Measurements from ENCODE around the gene SKI. TPM values are rescaled to one million over a fixed set of nuclear protein-coding genes. Genes with fewer than 3 reads are reported as not detected.

SKI gene
- total and polyA plus RNA-seq, 5 donors: 35.6 to 83.1 (median 65.3) TPM

- ATAC-seq (no peak), DNase-seq (no peak)
- Histone ChIP-seq H3K4me1 (ENCODE audit: control insufficient read depth, insufficient read depth, low read length) (peaks cover 5% of the 10 kb centered on the region), H3K27ac (ENCODE audit: low read length) (no peak overlapping the region), H3K4me3 (ENCODE audit: low read length) (no peak overlapping the region), H3K9me3 (ENCODE audit: control insufficient read depth, low read length) (no peaks in the 10 kb centered on the region), H3K27me3 (ENCODE audit: control insufficient read depth, insufficient read depth) (no peaks in the 10 kb centered on the region)
- 93% methylated on average over 15 of the region's 15 CpGs for WGBS
- intact Hi-C loops (cut with DNase I): no loop called here
These were observed 79.9 kb downstream of the SKI start for GRCh38 chr1:2307972-2308371.

- no peak for ATAC-seq
- no peaks in the 10 kb centered on the region for H3K9me3 ChIP-seq (ENCODE audit: control insufficient read depth, low read length)
- H3K4me3 ChIP-seq (ENCODE audit: low read length): no peak overlapping the region
- no peak for DNase-seq
- H3K27me3 ChIP-seq (ENCODE audit: control insufficient read depth, insufficient read depth): no peaks in the 10 kb centered on the region
- WGBS: 88% methylated on average over 20 of the region's 20 CpGs
- no peak overlapping the region for H3K27ac ChIP-seq (ENCODE audit: low read length)
- H3K4me1 ChIP-seq (ENCODE audit: control insufficient read depth, insufficient read depth, low read length): peaks cover 5% of the 10 kb centered on the region
- intact Hi-C loops (cut with DNase I): no loop called here
These were observed 80.7 kb downstream of the SKI start for GRCh38 chr1:2308844-2309243.

GRCh38 chr1:2310332-2311183 lies 82.4 kb downstream of the SKI start:
- intact Hi-C loops (cut with DNase I): loop anchor here in 2 of 4 donors (5.0 to 10.0 kb wide), 2 partner anchors 78 to 116 kb away; partner anchors contain the start of gene FAAP20 (in 1 of the 2)
- 60% methylated on average over 28 of the region's 28 CpGs for WGBS

DNA sequence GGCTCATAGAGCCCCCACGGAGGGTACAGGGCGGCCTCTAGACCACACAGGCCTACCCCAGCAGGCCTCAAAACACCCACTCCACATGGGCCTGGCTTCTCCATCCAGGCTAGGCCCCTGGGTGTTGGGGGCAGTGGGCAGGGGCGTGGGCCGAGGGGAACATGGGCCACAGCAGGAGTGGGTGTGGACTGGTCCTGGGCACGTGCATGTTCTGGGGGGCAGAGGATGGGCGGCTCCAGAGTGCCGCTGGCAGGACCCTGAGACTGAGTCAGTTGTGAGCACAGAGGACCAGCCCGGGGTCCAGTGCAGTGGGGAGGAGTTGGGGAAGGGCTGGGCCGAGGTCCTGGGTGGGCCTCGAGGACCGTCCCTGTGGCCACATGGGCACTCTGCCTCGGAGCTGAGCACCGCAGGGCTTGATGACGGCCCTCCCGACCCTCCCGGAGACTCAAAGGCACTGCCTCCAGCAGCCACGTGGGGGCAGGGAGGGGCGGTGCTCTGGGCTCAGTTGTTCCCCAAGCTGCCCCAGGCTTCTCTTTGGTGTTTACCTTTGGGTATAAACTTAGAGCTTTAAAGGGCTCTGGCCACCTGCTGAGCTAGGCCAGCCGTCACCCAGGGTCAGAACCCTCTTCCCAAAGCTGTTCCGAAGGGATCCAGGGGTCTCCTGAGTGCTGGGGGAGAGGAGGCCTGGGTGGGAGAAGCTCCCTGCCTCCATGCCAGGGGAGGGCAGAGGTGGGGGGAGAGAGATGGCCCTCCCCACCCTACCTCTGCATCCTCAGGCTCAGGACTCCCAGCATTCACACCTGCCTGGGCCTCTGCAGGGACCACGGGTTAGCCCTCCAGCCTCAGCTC lies 83.3 kb downstream of the SKI start:
- Histone ChIP-seq H3K9me3 (ENCODE audit: control insufficient read depth, low read length) (no peaks in the 10 kb centered on the region), H3K27me3 (ENCODE audit: control insufficient read depth, insufficient read depth) (no peaks in the 10 kb centered on the region), H3K27ac (ENCODE audit: low read length) (peak overlapping the region; percentile 7), H3K4me3 (ENCODE audit: low read length) (no peak overlapping the region), H3K4me1 (ENCODE audit: control insufficient read depth, insufficient read depth, low read length) (peaks cover 5% of the 10 kb centered on the region)
- ATAC-seq: peak; percentile 14 to 49
- intact Hi-C loops (cut with DNase I): loop anchor here in 2 of 4 donors (5.0 to 10.0 kb wide), 2 partner anchors 79 to 117 kb away; partner anchors contain the start of gene FAAP20 (in 1 of the 2)
- 32% methylated on average over 21 of the region's 21 CpGs for WGBS
- peak; percentile 81 to 91 (median 88) for DNase-seq

More at GRCh38 chr1:2310332-2311183, 82.4 kb downstream of the SKI start:
- H3K27me3 ChIP-seq (ENCODE audit: control insufficient read depth, insufficient read depth): no peaks in the 10 kb centered on the region
- DNase-seq (peak; percentile 65 to 88 (median 83)), ATAC-seq (peak in 1 of 2 donors; percentile 5)
- no peak overlapping the region for H3K4me3 ChIP-seq (ENCODE audit: low read length)
- peaks cover 5% of the 10 kb centered on the region for H3K4me1 ChIP-seq (ENCODE audit: control insufficient read depth, insufficient read depth, low read length)
- H3K9me3 ChIP-seq (ENCODE audit: control insufficient read depth, low read length): no peaks in the 10 kb centered on the region
- H3K27ac ChIP-seq (ENCODE audit: low read length): no peak overlapping the region

GRCh38 chr1:2312160-2312514 lies 84.0 kb downstream of the SKI start:
- ATAC-seq (peak; percentile 1 to 6), DNase-seq (no peak)
- H3K27ac ChIP-seq (ENCODE audit: low read length): peak overlapping the region; percentile 1
- intact Hi-C loops (cut with DNase I): loop anchor here in 2 of 4 donors (5.0 to 10.0 kb wide), 2 partner anchors 80 to 117 kb away; partner anchors contain the start of gene FAAP20 (in 1 of the 2)
- H3K9me3 ChIP-seq (ENCODE audit: control insufficient read depth, low read length): no peaks in the 10 kb centered on the region
- WGBS: 35% methylated on average over 10 of the region's 10 CpGs
- H3K4me3 ChIP-seq (ENCODE audit: low read length): no peak overlapping the region
- H3K27me3 ChIP-seq (ENCODE audit: control insufficient read depth, insufficient read depth): no peaks in the 10 kb centered on the region
- H3K4me1 ChIP-seq (ENCODE audit: control insufficient read depth, insufficient read depth, low read length): peaks cover 5% of the 10 kb centered on the region

GRCh38 chr1:2312515-2313301 lies 84.6 kb downstream of the SKI start:
- DNase-seq (peak; percentile 76 to 89 (median 87)), ATAC-seq (peak; percentile 3 to 6)
- H3K9me3 ChIP-seq (ENCODE audit: control insufficient read depth, low read length): no peaks in the 10 kb centered on the region
- H3K27me3 ChIP-seq (ENCODE audit: control insufficient read depth, insufficient read depth): no peaks in the 10 kb centered on the region
- peaks cover 5% of the 10 kb centered on the region for H3K4me1 ChIP-seq (ENCODE audit: control insufficient read depth, insufficient read depth, low read length)
- 39% methylated on average over 24 of the region's 24 CpGs for WGBS
- H3K4me3 ChIP-seq (ENCODE audit: low read length): no peak overlapping the region
- H3K27ac ChIP-seq (ENCODE audit: low read length): peak overlapping the region; percentile 9
- intact Hi-C loops (cut with DNase I): loop anchor here in 2 of 4 donors (5.0 to 10.0 kb wide), 2 partner anchors 80 to 118 kb away; partner anchors contain the start of gene FAAP20 (in 1 of the 2)

DNA sequence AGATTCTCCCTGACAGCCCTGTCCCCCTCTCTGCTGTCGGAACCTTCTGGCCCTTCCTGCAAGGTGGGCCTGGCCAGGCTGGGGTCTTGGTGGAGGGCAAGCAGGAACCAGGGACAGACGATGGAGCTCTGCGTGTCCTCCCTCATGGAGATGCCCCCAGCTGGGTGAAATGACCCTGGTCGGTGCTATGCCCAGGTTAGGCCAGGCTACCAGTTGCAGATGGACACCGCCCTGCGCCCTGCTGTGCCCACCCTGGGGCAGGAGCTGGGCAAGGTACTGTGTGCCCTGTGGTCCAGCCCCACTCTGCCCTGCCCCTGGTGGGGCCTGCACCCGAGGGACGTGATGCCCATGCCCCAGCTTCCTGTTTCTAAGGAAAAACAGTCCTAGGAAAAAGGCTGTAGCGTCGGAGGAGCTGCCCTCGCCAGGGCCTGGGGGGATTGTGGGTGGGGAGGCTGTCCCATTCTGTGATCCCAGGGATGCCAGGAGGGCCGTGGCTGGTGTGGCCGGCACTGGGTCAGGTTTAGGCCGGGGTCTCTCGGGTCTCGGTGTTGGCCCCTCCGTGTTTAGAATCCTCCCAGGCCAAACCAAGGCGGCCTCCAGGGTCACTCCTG lies 85.6 kb downstream of the SKI start:
- Histone ChIP-seq H3K4me1 (ENCODE audit: control insufficient read depth, insufficient read depth, low read length) (peaks cover 5% of the 10 kb centered on the region), H3K9me3 (ENCODE audit: control insufficient read depth, low read length) (no peaks in the 10 kb centered on the region), H3K27ac (ENCODE audit: low read length) (peak overlapping the region; percentile 31), H3K4me3 (ENCODE audit: low read length) (no peak overlapping the region), H3K27me3 (ENCODE audit: control insufficient read depth, insufficient read depth) (no peaks in the 10 kb centered on the region)
- DNase-seq (no peak), ATAC-seq (peak in 1 of 2 donors; percentile 1)
- intact Hi-C loops (cut with DNase I): loop anchor here in 2 of 4 donors (5.0 to 10.0 kb wide), 2 partner anchors 81 to 119 kb away; partner anchors contain the start of gene FAAP20 (in 1 of the 2)
- WGBS: 53% methylated on average over 18 of the region's 18 CpGs

GRCh38 chr1:2314273-2314802 lies 86.2 kb downstream of the SKI start:
- WGBS: 9% methylated on average over 54 of the region's 54 CpGs
- peak overlapping the region; percentile 31 for H3K27ac ChIP-seq (ENCODE audit: low read length)
- ATAC-seq: peak; percentile 18 to 27
- intact Hi-C loops (cut with DNase I): loop anchor here in 2 of 4 donors (5.0 to 10.0 kb wide), 2 partner anchors 82 to 120 kb away; partner anchors contain the start of gene FAAP20 (in 1 of the 2)
- H3K27me3 ChIP-seq (ENCODE audit: control insufficient read depth, insufficient read depth): no peaks in the 10 kb centered on the region
- H3K4me1 ChIP-seq (ENCODE audit: control insufficient read depth, insufficient read depth, low read length): peaks cover 5% of the 10 kb centered on the region
- H3K9me3 ChIP-seq (ENCODE audit: control insufficient read depth, low read length): no peaks in the 10 kb centered on the region
- peak; percentile 80 to 91 (median 89) for DNase-seq
- H3K4me3 ChIP-seq (ENCODE audit: low read length): peak overlapping the region; percentile 64

GRCh38 chr1:2314803-2315673 lies 86.9 kb downstream of the SKI start:
- Histone ChIP-seq H3K27me3 (ENCODE audit: control insufficient read depth, insufficient read depth) (no peaks in the 10 kb centered on the region), H3K4me1 (ENCODE audit: control insufficient read depth, insufficient read depth, low read length) (peaks cover 5% of the 10 kb centered on the region), H3K27ac (ENCODE audit: low read length) (peak overlapping the region; percentile 19), H3K4me3 (ENCODE audit: low read length) (peak overlapping the region; percentile 64), H3K9me3 (ENCODE audit: control insufficient read depth, low read length) (no peaks in the 10 kb centered on the region)
- intact Hi-C loops (cut with DNase I): loop anchor here in 2 of 4 donors (5.0 to 10.0 kb wide), 2 partner anchors 83 to 120 kb away; partner anchors contain the start of gene FAAP20 (in 1 of the 2)
- ATAC-seq (peak; percentile 20 to 22), DNase-seq (peak; percentile 76 to 91 (median 91))
- 9% methylated on average over 87 of the region's 91 CpGs for WGBS

Data from right cardiac atrium (tissue), 5 donors.